ENCODE measurements around the gene FOXA1.

FOXA1 gene

DNA sequence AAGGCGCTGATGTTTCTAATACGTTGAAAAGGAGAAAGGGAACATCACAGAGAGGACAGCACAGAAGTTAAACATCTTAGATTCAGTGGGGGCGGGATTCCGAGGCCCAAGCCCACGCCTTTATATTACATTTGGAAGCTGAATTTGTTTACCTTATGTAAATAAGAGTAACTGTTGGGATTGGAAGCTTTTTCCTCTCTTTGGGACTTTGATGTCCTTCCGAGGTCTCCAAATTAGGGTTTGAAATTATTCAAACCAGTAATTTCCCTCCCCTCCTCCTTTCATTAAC is 6.4 kb downstream of the FOXA1 start:
- H3K4me3 ChIP-seq (ENCODE audit: low read depth, low read length) = no peak overlapping the region
- TF ChIP-seq, protein P1, sequence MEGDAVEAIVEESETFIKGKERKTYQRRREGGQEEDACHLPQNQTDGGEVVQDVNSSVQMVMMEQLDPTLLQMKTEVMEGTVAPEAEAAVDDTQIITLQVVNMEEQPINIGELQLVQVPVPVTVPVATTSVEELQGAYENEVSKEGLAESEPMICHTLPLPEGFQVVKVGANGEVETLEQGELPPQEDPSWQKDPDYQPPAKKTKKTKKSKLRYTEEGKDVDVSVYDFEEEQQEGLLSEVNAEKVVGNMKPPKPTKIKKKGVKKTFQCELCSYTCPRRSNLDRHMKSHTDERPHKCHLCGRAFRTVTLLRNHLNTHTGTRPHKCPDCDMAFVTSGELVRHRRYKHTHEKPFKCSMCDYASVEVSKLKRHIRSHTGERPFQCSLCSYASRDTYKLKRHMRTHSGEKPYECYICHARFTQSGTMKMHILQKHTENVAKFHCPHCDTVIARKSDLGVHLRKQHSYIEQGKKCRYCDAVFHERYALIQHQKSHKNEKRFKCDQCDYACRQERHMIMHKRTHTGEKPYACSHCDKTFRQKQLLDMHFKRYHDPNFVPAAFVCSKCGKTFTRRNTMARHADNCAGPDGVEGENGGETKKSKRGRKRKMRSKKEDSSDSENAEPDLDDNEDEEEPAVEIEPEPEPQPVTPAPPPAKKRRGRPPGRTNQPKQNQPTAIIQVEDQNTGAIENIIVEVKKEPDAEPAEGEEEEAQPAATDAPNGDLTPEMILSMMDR (IDR thresholded peaks at IDR 0.05; ENCODE audit: borderline replicate concordance, insufficient read depth, low read depth, low read length) = no peak

DNA sequence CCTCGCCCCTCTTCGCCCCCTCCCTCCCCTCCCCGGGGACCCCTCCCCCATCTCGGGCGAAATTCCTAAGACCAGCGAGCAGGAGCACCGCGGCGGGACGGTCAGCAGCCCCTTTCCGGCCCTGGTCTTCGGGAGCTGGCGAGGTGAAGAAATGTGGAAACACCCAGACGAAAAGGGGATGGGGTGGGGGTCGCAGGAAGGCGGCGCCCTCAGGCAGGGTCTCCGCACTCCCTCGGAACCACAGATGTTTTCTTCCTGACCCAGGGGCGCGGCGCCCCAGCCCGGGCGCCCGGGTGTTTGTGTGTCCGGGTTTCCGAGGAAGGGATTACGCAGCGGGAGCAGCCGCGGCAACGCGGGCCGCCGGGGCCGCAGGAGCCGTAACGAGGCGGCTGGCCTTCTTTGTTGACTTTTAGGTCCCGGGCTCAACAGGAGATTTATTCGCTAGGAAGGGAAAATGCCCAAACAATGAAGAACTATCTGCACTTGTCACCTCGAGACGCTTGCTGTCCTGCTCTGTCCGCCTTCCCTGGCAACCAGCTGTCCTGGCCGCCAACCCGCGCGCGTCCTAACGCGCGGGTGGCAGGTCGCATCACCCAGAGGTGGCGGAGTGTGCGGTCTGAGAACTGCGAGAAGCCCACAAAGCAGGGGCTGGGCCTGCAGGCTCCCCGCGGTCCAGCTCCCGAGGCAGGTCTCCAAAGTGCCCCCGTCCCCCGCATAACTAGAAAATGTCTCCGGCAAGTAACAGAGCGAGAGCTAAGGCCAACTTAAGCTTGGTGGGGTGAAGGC is 7.0 kb downstream of the FOXA1 start:
- no peak overlapping the region for H3K4me3 ChIP-seq (ENCODE audit: low read depth, low read length)

DNA sequence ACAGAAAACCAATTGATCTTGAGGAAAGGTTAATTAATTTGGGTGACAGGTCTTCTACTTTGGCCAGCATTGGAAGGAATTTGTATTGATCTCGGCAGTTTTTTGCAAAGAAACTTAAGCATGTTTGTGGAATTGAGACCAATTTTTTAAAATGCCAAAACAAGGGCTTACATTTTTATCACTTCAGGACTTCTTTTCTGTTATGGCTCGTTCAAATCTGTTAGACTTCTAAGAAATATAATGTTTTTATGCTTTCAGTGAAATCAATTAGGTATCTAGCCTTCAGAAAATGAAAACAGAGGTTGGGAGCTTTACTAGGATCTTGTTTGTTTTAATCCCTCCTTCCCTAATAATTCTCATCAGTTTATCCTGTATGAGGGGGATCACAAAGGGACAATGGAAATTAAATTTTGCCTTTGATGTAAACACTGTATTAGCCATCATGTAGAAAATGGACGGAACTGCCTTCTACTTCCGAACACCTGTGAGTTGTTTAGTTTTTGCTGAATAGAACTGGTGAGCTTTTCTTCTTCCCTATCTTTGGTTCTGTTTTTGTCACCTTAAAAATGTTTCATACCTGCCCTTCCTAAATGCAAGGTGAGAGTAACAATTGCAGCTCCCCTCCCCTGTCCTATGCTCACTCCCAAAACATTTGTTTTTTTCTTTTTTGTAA is 7.8 kb downstream of the FOXA1 start:
- H3K4me3 ChIP-seq (ENCODE audit: low read depth, low read length) = no peak overlapping the region
- TF ChIP-seq, protein P1 (IDR thresholded peaks at IDR 0.05; ENCODE audit: borderline replicate concordance, insufficient read depth, low read depth, low read length) = no peak

More for the DNA sequence above, 7.0 kb downstream of the FOXA1 start:
- TF ChIP-seq, protein P1 (IDR thresholded peaks at IDR 0.05; ENCODE audit: borderline replicate concordance, insufficient read depth, low read depth, low read length) = no peak

DNA sequence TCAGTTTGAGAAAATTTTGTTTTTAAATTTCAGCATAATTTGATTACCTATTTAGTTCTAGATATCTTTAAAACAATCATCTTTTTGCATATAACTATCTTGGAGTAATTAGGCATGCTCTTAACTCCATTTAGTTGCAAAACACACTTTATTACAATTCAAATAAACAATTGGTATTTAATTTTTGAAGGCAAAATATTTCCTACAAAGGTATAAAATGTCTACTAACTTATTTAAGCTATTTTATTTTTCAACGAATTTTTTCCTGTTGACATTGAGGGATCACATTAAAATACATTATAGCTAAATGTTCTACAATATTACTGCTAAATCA is 8.3 kb downstream of the FOXA1 start:
- TF ChIP-seq, protein P1 (IDR thresholded peaks at IDR 0.05; ENCODE audit: borderline replicate concordance, insufficient read depth, low read depth, low read length) = no peak
- no peak overlapping the region for H3K4me3 ChIP-seq (ENCODE audit: low read depth, low read length)

DNA sequence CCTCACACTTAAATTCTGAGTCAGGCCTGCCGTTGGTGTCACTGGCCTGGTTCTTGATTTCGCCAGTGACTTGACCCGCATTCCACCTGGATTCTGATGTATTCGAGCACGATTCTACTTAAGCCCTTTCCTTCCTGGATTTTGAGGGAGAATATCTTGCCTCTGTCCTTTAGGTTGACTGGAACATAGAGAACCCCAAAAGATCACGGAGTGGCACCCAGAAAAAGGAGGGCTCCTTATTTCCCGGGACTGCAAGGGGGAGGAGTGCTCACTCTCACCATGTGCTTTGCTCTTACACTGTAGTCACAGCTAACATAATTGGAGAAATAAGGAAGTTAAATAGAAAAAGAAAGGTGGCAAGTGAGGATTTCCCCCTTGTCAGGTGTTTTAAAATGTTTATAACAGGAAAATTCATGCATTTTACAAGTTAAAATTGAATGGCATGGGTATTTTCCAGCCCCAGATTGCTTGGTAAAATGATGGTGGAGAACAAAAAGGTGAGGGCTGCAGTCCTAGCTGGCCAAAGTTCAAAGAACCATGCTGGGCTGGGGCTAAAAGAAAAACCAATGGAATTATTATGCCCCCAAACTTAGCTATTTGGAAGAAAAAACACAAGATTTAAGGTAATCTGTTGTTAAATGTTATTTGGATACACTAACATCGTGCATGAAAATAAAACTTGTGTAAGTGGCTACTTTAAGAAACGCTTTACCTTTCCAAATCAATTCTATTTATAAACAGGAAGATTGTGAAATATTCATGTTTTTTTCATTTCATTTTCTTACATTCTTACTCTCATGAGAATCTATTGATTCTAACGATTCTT is 8.9 kb downstream of the FOXA1 start:
- TF ChIP-seq, protein P1 (IDR thresholded peaks at IDR 0.05; ENCODE audit: borderline replicate concordance, insufficient read depth, low read depth, low read length) = no peak
- no peak overlapping the region for H3K4me3 ChIP-seq (ENCODE audit: low read depth, low read length)

DNA sequence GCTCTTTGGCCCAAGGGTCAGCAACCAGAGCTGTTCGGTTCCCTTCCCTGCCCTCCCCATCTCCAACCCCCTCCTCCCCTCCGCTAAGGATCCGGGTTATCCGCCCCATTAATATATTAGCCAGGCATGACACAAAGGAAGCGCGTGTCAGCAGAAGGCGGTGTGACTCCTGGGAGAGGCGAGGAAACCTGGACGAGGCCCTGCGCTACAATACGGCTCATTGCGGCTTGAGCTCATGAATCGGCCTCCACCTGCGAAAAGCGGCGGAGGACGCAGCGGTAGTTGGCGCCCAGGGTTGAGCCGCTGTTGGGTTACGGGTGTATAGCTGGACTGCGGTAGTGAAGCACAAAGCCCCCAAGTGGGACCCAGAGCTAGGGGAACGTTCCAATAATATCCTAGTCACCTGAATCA is 9.9 kb downstream of the FOXA1 start:
- H3K4me3 ChIP-seq (ENCODE audit: low read depth, low read length) = no peak overlapping the region
- TF ChIP-seq, protein P1 (IDR thresholded peaks at IDR 0.05; ENCODE audit: borderline replicate concordance, insufficient read depth, low read depth, low read length) = no peak

All from GM12875 (cell line).